Spleen (tissue), 11 donors: ENCODE data around the gene BLCAP. TPM values are rescaled to one million over a fixed set of nuclear protein-coding genes. Genes with fewer than 3 reads are reported as not detected.
A peak's percentile ranks its signal among the peaks of the same experiment; 100 is the strongest.

ENCODE experiments used
- DNase-seq: peaks from one replicate; pipeline ENCODE4 v3.0.0-alpha.2; 2020
- H3K27ac ChIP-seq, 8 donors: fragments of 200-600 bp; sonication (generic) in 7 of 8; 1 replicate in 4 of 8; 2 replicates in 4 of 8; pipeline versions ENCODE4 v1.5.0 to v1.8.0; 2016 to 2021; ENCODE audit warnings: inconsistent platforms in 4 of 8, mild to moderate bottlenecking in 4 of 8, moderate library complexity in 1 of 8
- H3K27me3 ChIP-seq, 7 donors: fragments of 200-600 bp; sonication (generic) in 6 of 7; replicated peaks in 1 of 7; 1 replicate in 4 of 7; 2 replicates in 3 of 7; pipeline versions ENCODE4 v1.5.0 to v1.8.0; 2016 to 2021; ENCODE audit warnings: inconsistent platforms in 3 of 7, mild to moderate bottlenecking in 1 of 7
- H3K36me3 ChIP-seq, 6 donors: fragments of 200-600 bp; sonication (generic) in 5 of 6; 1 replicate in 4 of 6; 2 replicates in 2 of 6; pipeline versions ENCODE4 v1.5.0 to v1.8.0; 2016 to 2021; ENCODE audit warnings: inconsistent platforms in 2 of 6
- H3K4me1 ChIP-seq, 6 donors: fragments of 200-600 bp; sonication (generic) in 5 of 6; 1 replicate in 3 of 6; 2 replicates in 3 of 6; pipeline versions ENCODE4 v1.5.0 to v1.8.0; 2016 to 2021; ENCODE audit warnings: inconsistent platforms in 3 of 6
- H3K4me3 ChIP-seq, 8 donors: fragments of 200-600 bp; sonication (generic) in 7 of 8; 1 replicate in 4 of 8; 2 replicates in 4 of 8; pipeline versions ENCODE4 v1.5.0 to v1.8.0; 2016 to 2021; ENCODE audit warnings: inconsistent platforms in 4 of 8, mild to moderate bottlenecking in 4 of 8, moderate library complexity in 2 of 8
- H3K9me3 ChIP-seq, 8 donors: fragments of 200-600 bp; sonication (generic) in 7 of 8; 1 replicate in 4 of 8; 2 replicates in 4 of 8; pipeline versions ENCODE4 v1.5.0 to v1.8.0; 2016 to 2021; ENCODE audit warnings: inconsistent platforms in 4 of 8
- CTCF ChIP-seq, 11 experiments: fragments of 200-600 bp in 7 of 11; fragments of 450-650 bp in 4 of 11; sonication (generic) in 4 of 11; IDR thresholded peaks in 8 of 11; conservative IDR thresholded peaks in 3 of 11; 1 replicate in 7 of 11; 2 replicates in 4 of 11; pipeline versions ENCODE4 v1.4.0 to v1.8.0; 2016 to 2021; ENCODE audit warnings: antibody characterized with exemption in 11 of 11, inconsistent platforms in 4 of 11, mild to moderate bottlenecking in 1 of 11
- POLR2A ChIP-seq, 3 donors: fragments of 450-650 bp; IDR thresholded peaks; one replicate each; pipeline ENCODE4 v1.5.1; 2017; ENCODE audit warnings: antibody characterized with exemption in 3 of 3, mild to moderate bottlenecking in 1 of 3
- POLR2AphosphoS5 ChIP-seq, 3 donors: sonication (generic); formaldehyde crosslinking; IDR thresholded peaks; one replicate each; pipeline ENCODE4 v1.5.1; 2017; ENCODE audit warnings: antibody characterized with exemption in 3 of 3
- WGBS, 5 donors: extraction: QIAGEN DNeasy Blood & Tissue Kit in 3 of 5; methylation state at CpG; one replicate each; pipeline versions ENCODE4 v1.1.5 to v1.1.7; 2013 to 2018; 5-methylcytosine and 5-hydroxymethylcytosine counted together
- intact Hi-C: fragments of 100-400 bp; cut with DNase I; formaldehyde crosslinking; loops from one replicate; pipeline ENCODE4 v1.15.0; 2023; ENCODE audit warnings: low total_unique reads
- polyA plus RNA-seq, 3 donors: library from polyadenylated mRNA; stranded (reverse); fragments of 200-250 nt; gene quantifications; one replicate each; pipeline ENCODE4 v1.2.1, GENCODE V29; 2013
- total RNA-seq, 7 donors: library from RNA; depleted of rRNA in 3 of 7; stranded (reverse); fragments of >200 nt in 3 of 7; fragmentation: NEBNext Ultra II Directional in 4 of 7; extraction: Animal tissue kit (Norgen Biotek cat#: 25700) in 4 of 7; gene quantifications; one replicate each; pipeline versions ENCODE4 v1.1.0 to v1.2.1, GENCODE V29; 2016 to 2021
- donor health status: healthy with polysubstance abuse.
- donor health status: DM: no; HTN: no; CAD: no; lungs with moderate emphysema.
- donor health status: DM: no; HTN: no; CAD: no.
- donor health status: Bipolar disorder and iron deficiency.
- donor health status: healthy.
- donor health status: DM: no; HTN: no; CAD: no.
- donor health status: DM: yes; HTN: yes; CAD: no.

The BLCAP gene
- total and polyA plus RNA-seq, 10 donors = 56.8 to 94.7 (median 67.3) TPM

- peaks cover 0 to 12% (median 8%) of the 10 kb centered on the region in 6 donors for H3K4me1 ChIP-seq
- H3K36me3 ChIP-seq = no peaks in the 10 kb centered on the region
- TF ChIP-seq POLR2AphosphoS5 (IDR thresholded peaks at IDR 0.05) (no peak), POLR2A (IDR thresholded peaks at IDR 0.05) (no peak), CTCF (IDR thresholded peaks at IDR 0.05 in 8 of 11, conservative IDR thresholded peaks at IDR 0.05 in 3 of 11) (no peak)
- H3K4me3 ChIP-seq = no peak overlapping the region
- no peak overlapping the region for H3K27ac ChIP-seq
- DNase-seq = peak; percentile 13
- intact Hi-C loops = no loop called here
- no peaks in the 10 kb centered on the region for H3K27me3 ChIP-seq
- H3K9me3 ChIP-seq = no peaks in the 10 kb centered on the region
- 93 to 96% (median 93%) methylated on average over 5 of the region's 5 CpGs for WGBS, 5 donors
These were observed 10.3 kb upstream of the BLCAP start for GRCh38 chr20:37538003-37538402.

GRCh38 chr20:37537505-37537904 lies 9.8 kb upstream of the BLCAP start:
- Histone ChIP-seq H3K27me3 (no peaks in the 10 kb centered on the region), H3K4me1 (peaks cover 0 to 12% (median 8%) of the 10 kb centered on the region in 6 donors), H3K4me3 (no peak overlapping the region), H3K36me3 (no peaks in the 10 kb centered on the region), H3K9me3 (no peaks in the 10 kb centered on the region), H3K27ac (no peak overlapping the region)
- no peak for DNase-seq
- TF ChIP-seq CTCF (IDR thresholded peaks at IDR 0.05 in 8 of 11, conservative IDR thresholded peaks at IDR 0.05 in 3 of 11) (no peak), POLR2AphosphoS5 (IDR thresholded peaks at IDR 0.05) (no peak), POLR2A (IDR thresholded peaks at IDR 0.05) (no peak)
- intact Hi-C loops = no loop called here
- WGBS, 5 donors = 87 to 100% (median 94%) methylated on average over 1 of the region's 1 CpG

- no peaks in the 10 kb centered on the region for H3K27me3 ChIP-seq
- 48 to 67% (median 63%) methylated on average over 10 of the region's 10 CpGs for WGBS, 5 donors
- H3K36me3 ChIP-seq = no peaks in the 10 kb centered on the region
- DNase-seq = peak; percentile 54
- no peaks in the 10 kb centered on the region for H3K9me3 ChIP-seq
- H3K27ac ChIP-seq = no peak overlapping the region
- intact Hi-C loops = no loop called here
- peaks cover 0 to 12% (median 8%) of the 10 kb centered on the region in 6 donors for H3K4me1 ChIP-seq
- no peak for TF ChIP-seq CTCF (IDR thresholded peaks at IDR 0.05 in 8 of 11, conservative IDR thresholded peaks at IDR 0.05 in 3 of 11)
- no peak for TF ChIP-seq POLR2A (IDR thresholded peaks at IDR 0.05)
- no peak for TF ChIP-seq POLR2AphosphoS5 (IDR thresholded peaks at IDR 0.05)
- H3K4me3 ChIP-seq = no peak overlapping the region
These were observed 7.9 kb upstream of the BLCAP start for GRCh38 chr20:37535443-37536132.

GRCh38 chr20:37534401-37535157 lies 6.9 kb upstream of the BLCAP start:
- WGBS, 5 donors = 72 to 81% (median 73%) methylated on average over 6 of the region's 6 CpGs
- H3K27me3 ChIP-seq = no peaks in the 10 kb centered on the region
- H3K4me1 ChIP-seq = peaks cover 0 to 13% (median 8%) of the 10 kb centered on the region in 6 donors
- TF ChIP-seq POLR2AphosphoS5 (IDR thresholded peaks at IDR 0.05) (no peak), CTCF (IDR thresholded peaks at IDR 0.05 in 8 of 11, conservative IDR thresholded peaks at IDR 0.05 in 3 of 11) (peak; percentile 80 to 97 (median 90)), POLR2A (IDR thresholded peaks at IDR 0.05) (no peak)
- DNase-seq = peak; percentile 50
- H3K9me3 ChIP-seq = no peaks in the 10 kb centered on the region
- peak overlapping the region in 1 of 8 donors; percentile 18 for H3K27ac ChIP-seq
- H3K36me3 ChIP-seq = no peaks in the 10 kb centered on the region
- H3K4me3 ChIP-seq = no peak overlapping the region
- intact Hi-C loops = loop anchor here (5.0 kb wide), 2 partner anchors 152 to 267 kb away; no protein-coding TSS in a partner anchor
